Hepatocyte (in vitro differentiated cells): ENCODE results near the gene PKIB. TPM values are rescaled to one million over a fixed set of nuclear protein-coding genes. Genes with fewer than 3 reads are reported as not detected.

Experiments
- DNase-seq: peaks from one replicate; pipeline ENCODE4 v3.0.0-alpha.2; 2016; ENCODE audit warnings: low spot score
- H2AFZ ChIP-seq: fragments of 200-600 bp; sonication (generic); 2 replicates; pipeline ENCODE4 v1.6.0; 2016; ENCODE audit warnings: antibody characterized with exemption, mild to moderate bottlenecking
- H3K27ac ChIP-seq: fragments of 200-600 bp; sonication (generic); 2 replicates; pipeline ENCODE4 v1.5.1; 2016; ENCODE audit warnings: mild to moderate bottlenecking
- H3K27me3 ChIP-seq: fragments of 200-600 bp; sonication (generic); 2 replicates; pipeline ENCODE4 v1.6.1; 2016
- H3K36me3 ChIP-seq: fragments of 200-600 bp; sonication (generic); replicated peaks from 2 replicates; pipeline ENCODE4 v1.5.1; 2016; ENCODE audit warnings: low read depth; ENCODE audit not compliant: insufficient read depth
- H3K4me1 ChIP-seq: fragments of 200-600 bp; sonication (generic); 2 replicates; pipeline ENCODE4 v1.5.1; 2016; ENCODE audit warnings: mild to moderate bottlenecking, moderate library complexity; ENCODE audit not compliant: insufficient read depth
- H3K4me2 ChIP-seq: fragments of 200-600 bp; sonication (generic); 2 replicates; pipeline ENCODE4 v1.6.0; 2016
- H3K4me3 ChIP-seq: fragments of 200-600 bp; sonication (generic); 2 replicates; pipeline ENCODE4 v1.5.1; 2016; ENCODE audit warnings: mild to moderate bottlenecking
- H3K79me2 ChIP-seq: fragments of 200-600 bp; sonication (generic); 2 replicates; pipeline ENCODE4 v1.6.0; 2017; ENCODE audit warnings: mild to moderate bottlenecking
- H3K9me2 ChIP-seq: fragments of 200-600 bp; sonication (generic); replicated peaks from 2 replicates; pipeline ENCODE4 v1.6.0; 2017; ENCODE audit warnings: mild to moderate bottlenecking; ENCODE audit not compliant: insufficient read depth
- H3K9me3 ChIP-seq: fragments of 200-600 bp; sonication (generic); 2 replicates; pipeline ENCODE4 v1.5.1; 2016; ENCODE audit warnings: low read depth, mild to moderate bottlenecking
- H4K20me1 ChIP-seq: fragments of 200-600 bp; sonication (generic); 2 replicates; pipeline ENCODE4 v1.6.0; 2016; ENCODE audit warnings: mild to moderate bottlenecking; ENCODE audit not compliant: insufficient read depth, poor library complexity, severe bottlenecking
- EZH2 ChIP-seq: fragments of 200-600 bp; sonication (generic); IDR thresholded peaks from 2 replicates; pipeline ENCODE4 v1.6.1; 2016; ENCODE audit warnings: antibody characterized with exemption, mild to moderate bottlenecking, borderline replicate concordance
- EZH2phosphoT487 ChIP-seq: fragments of 200-600 bp; sonication (generic); IDR thresholded peaks from one replicate; pipeline ENCODE4 v1.6.1; 2018; ENCODE audit warnings: antibody characterized with exemption, mild to moderate bottlenecking, low read depth, moderate library complexity; ENCODE audit not compliant: unreplicated experiment, severe bottlenecking
- WGBS: methylation state at CpG from one replicate; pipeline ENCODE4 v1.1.6; 2016; ENCODE audit warnings: low lambda C conversion rate; ENCODE audit errors: missing lambda C conversion rate; 5-methylcytosine and 5-hydroxymethylcytosine counted together
- polyA plus RNA-seq: library from polyadenylated mRNA; unstranded; fragments of >200 nt; fragmentation: Nextera tagmentation; extraction: Ambion mirVana; gene quantifications from 2 replicates; pipeline ENCODE4 v1.2.1, GENCODE V29; 2016
- total RNA-seq: library from RNA; depleted of rRNA; stranded (reverse); fragments of >200 nt; gene quantifications from 2 replicates; pipeline ENCODE4 v1.2.3, GENCODE V29; 2014
- TF ChIP-seq, protein P1 (sequence below): fragments of 200-600 bp; sonication (generic); IDR thresholded peaks from 2 replicates; pipeline ENCODE4 v1.5.1; 2016; ENCODE audit warnings: antibody characterized with exemption, mild to moderate bottlenecking; ENCODE audit not compliant: poor library complexity

PKIB gene
- total and polyA plus RNA-seq, 2 experiments from 2014 or later = 73.8 to 144 TPM

DNA sequence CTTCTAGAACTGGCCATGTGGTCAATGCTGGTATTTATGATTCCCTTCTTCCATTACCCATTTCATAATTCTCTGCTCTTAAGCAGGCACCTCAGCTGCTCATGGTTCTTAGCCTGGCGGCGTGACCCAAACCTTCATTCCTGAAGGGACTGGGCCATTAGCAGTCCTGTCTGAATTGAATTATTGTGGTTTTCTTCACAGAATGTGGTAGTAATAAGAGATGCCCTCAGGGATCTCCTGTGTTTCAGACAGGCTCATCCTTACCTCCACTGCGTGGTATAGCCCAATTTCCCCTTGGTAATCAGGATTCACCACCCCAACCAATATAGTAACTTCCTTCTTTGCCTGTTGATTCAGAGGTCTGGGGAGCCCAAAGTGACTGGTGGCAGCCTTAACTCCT, 37.6 kb downstream of the PKIB start:
- no peak for DNase-seq
- H3K36me3 ChIP-seq = no peaks in the 10 kb centered on the region
- WGBS = 67% methylated on average over 3 of the region's 3 CpGs
- no peak overlapping the region for H3K4me3 ChIP-seq
- H3K27me3 ChIP-seq = no peaks in the 10 kb centered on the region
- no peak overlapping the region for H3K4me2 ChIP-seq
- H2AFZ ChIP-seq = no peak overlapping the region
- H3K9me2 ChIP-seq = no peaks in the 10 kb centered on the region
- H3K4me1 ChIP-seq = peaks cover 14% of the 10 kb centered on the region
- H3K27ac ChIP-seq = no peak overlapping the region
- TF ChIP-seq, protein P1, sequence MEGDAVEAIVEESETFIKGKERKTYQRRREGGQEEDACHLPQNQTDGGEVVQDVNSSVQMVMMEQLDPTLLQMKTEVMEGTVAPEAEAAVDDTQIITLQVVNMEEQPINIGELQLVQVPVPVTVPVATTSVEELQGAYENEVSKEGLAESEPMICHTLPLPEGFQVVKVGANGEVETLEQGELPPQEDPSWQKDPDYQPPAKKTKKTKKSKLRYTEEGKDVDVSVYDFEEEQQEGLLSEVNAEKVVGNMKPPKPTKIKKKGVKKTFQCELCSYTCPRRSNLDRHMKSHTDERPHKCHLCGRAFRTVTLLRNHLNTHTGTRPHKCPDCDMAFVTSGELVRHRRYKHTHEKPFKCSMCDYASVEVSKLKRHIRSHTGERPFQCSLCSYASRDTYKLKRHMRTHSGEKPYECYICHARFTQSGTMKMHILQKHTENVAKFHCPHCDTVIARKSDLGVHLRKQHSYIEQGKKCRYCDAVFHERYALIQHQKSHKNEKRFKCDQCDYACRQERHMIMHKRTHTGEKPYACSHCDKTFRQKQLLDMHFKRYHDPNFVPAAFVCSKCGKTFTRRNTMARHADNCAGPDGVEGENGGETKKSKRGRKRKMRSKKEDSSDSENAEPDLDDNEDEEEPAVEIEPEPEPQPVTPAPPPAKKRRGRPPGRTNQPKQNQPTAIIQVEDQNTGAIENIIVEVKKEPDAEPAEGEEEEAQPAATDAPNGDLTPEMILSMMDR = no peak
- TF ChIP-seq EZH2phosphoT487 = no peak
- no peak for TF ChIP-seq EZH2
- H3K79me2 ChIP-seq = no peaks in the 10 kb centered on the region
- no peaks in the 10 kb centered on the region for H3K9me3 ChIP-seq
- H4K20me1 ChIP-seq = no peaks in the 10 kb centered on the region

DNA sequence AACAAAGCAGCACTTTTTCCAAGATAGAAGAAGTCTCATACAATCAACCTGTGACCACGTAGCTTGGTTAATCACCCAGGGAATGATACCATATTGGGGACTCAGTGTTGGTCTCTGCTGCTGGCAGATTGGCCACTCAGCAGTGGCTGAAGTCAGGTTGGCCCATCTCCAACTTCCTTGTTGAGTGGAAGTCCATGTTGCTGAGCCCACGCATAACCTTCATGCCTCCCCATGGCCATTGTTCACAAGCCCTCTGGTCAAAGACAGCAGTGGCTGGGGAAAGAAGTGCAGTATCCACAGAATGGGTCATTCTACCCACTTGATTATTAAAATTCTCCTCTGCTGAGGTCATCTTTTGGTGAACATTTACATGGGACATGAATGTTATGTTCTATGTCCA, 38.5 kb downstream of the PKIB start:
- Histone ChIP-seq H3K4me2 (no peak overlapping the region), H3K79me2 (no peaks in the 10 kb centered on the region), H3K9me2 (no peaks in the 10 kb centered on the region), H2AFZ (no peak overlapping the region), H3K36me3 (no peaks in the 10 kb centered on the region), H3K4me1 (peaks cover 16% of the 10 kb centered on the region), H3K9me3 (no peaks in the 10 kb centered on the region), H3K4me3 (no peak overlapping the region), H3K27me3 (no peaks in the 10 kb centered on the region), H3K27ac (no peak overlapping the region), H4K20me1 (no peaks in the 10 kb centered on the region)
- 97% methylated on average over 2 of the region's 2 CpGs for WGBS
- TF ChIP-seq EZH2phosphoT487 (no peak), EZH2 (no peak)
- TF ChIP-seq, protein P1 = no peak
- no peak for DNase-seq

DNA sequence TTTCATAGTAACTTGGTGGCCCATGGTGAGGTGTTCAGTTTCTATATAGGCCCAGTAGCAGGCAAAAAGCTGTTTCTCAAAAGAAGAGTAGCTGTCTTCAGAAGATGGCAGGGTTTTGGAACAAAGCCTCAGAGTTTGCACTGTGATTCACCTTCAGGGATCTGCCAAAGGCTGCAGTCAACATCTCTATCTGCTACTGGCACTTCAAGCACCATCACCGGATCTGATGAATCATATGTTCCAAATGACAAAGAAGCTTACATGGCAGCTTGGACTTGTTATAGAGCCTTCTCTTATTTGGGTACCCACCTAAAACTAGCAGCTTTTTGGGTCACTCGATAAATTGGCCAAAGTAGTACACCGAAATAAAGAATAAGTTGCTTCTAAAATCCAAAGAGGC, 39.5 kb downstream of the PKIB start:
- 95% methylated on average over 3 of the region's 3 CpGs for WGBS

More for the DNA sequence above, 39.5 kb downstream of the PKIB start:
- DNase-seq = no peak
- no peaks in the 10 kb centered on the region for H4K20me1 ChIP-seq
- TF ChIP-seq EZH2phosphoT487 = no peak
- TF ChIP-seq, protein P1 = no peak
- TF ChIP-seq EZH2 = no peak
- H3K36me3 ChIP-seq = no peaks in the 10 kb centered on the region
- H3K9me3 ChIP-seq = no peaks in the 10 kb centered on the region
- H3K27ac ChIP-seq = no peak overlapping the region
- H3K79me2 ChIP-seq = no peaks in the 10 kb centered on the region
- peaks cover 16% of the 10 kb centered on the region for H3K4me1 ChIP-seq
- H3K4me2 ChIP-seq = no peak overlapping the region
- H3K27me3 ChIP-seq = no peaks in the 10 kb centered on the region
- H3K4me3 ChIP-seq = no peak overlapping the region
- H3K9me2 ChIP-seq = no peaks in the 10 kb centered on the region
- no peak overlapping the region for H2AFZ ChIP-seq
